Measurements from ENCODE around the gene SACM1L. TPM values are rescaled to one million over a fixed set of nuclear protein-coding genes. Genes with fewer than 3 reads are reported as not detected.
"Not testable (repeated sequence)": the region's sequence is repeated elsewhere in the genome, so short reads cannot be mapped to it uniquely, and the experiment has no call there.

SACM1L gene
- total RNA-seq, 1 donor = 28.6 TPM

- no peak overlapping the region for H3K27ac ChIP-seq (ENCODE audit: low read depth, low read length)
- H3K4me1 ChIP-seq (ENCODE audit: insufficient read depth, low read length) = no peaks in the 10 kb centered on the region
- no peak overlapping the region for H3K4me3 ChIP-seq (ENCODE audit: insufficient read depth, low read length)
- no peaks in the 10 kb centered on the region for H3K9me3 ChIP-seq (ENCODE audit: low read depth, low read length)
- H3K4me2 ChIP-seq (ENCODE audit: insufficient read depth, low read length) = no peak overlapping the region
- no peaks in the 10 kb centered on the region for H3K79me2 ChIP-seq (ENCODE audit: insufficient read depth, low read length)
- H2AFZ ChIP-seq (ENCODE audit: low read length) = no peak overlapping the region
- no peak for TF ChIP-seq CTCF (IDR thresholded peaks at IDR 0.05; ENCODE audit: extremely low read depth, low read depth, low read length)
- no peaks in the 10 kb centered on the region for H3K36me3 ChIP-seq (ENCODE audit: insufficient read depth, low read length)
- no peak for DNase-seq (ENCODE audit: insufficient read length, low spot score, missing footprints)
- peaks cover 3% of the 10 kb centered on the region for H4K20me1 ChIP-seq (ENCODE audit: insufficient read depth, low read length)
- H3K27me3 ChIP-seq (ENCODE audit: insufficient read depth, low read length) = no peaks in the 10 kb centered on the region
Observed at GRCh38 chr3:45751537-45752242, 62.5 kb downstream of the SACM1L start.

- no peaks in the 10 kb centered on the region for H4K20me1 ChIP-seq (ENCODE audit: insufficient read depth, low read length)
- no peaks in the 10 kb centered on the region for H3K36me3 ChIP-seq (ENCODE audit: insufficient read depth, low read length)
- no peak overlapping the region for H3K4me3 ChIP-seq (ENCODE audit: insufficient read depth, low read length)
- H3K4me1 ChIP-seq (ENCODE audit: insufficient read depth, low read length) = no peaks in the 10 kb centered on the region
- H3K4me2 ChIP-seq (ENCODE audit: insufficient read depth, low read length) = no peak overlapping the region
- no peak overlapping the region for H2AFZ ChIP-seq (ENCODE audit: low read length)
- no peaks in the 10 kb centered on the region for H3K27me3 ChIP-seq (ENCODE audit: insufficient read depth, low read length)
- TF ChIP-seq CTCF (IDR thresholded peaks at IDR 0.05; ENCODE audit: extremely low read depth, low read depth, low read length) = no peak
- no peaks in the 10 kb centered on the region for H3K9me3 ChIP-seq (ENCODE audit: low read depth, low read length)
- H3K79me2 ChIP-seq (ENCODE audit: insufficient read depth, low read length) = no peaks in the 10 kb centered on the region
- H3K27ac ChIP-seq (ENCODE audit: low read depth, low read length) = no peak overlapping the region
- no peak for DNase-seq (ENCODE audit: insufficient read length, low spot score, missing footprints)
Observed at GRCh38 chr3:45753095-45753494, 63.9 kb downstream of the SACM1L start.

GRCh38 chr3:45754461-45754860 is 65.3 kb downstream of the SACM1L start:
- peaks cover 2% of the 10 kb centered on the region for H3K27me3 ChIP-seq (ENCODE audit: insufficient read depth, low read length)
- no peaks in the 10 kb centered on the region for H3K79me2 ChIP-seq (ENCODE audit: insufficient read depth, low read length)
- no peaks in the 10 kb centered on the region for H3K4me1 ChIP-seq (ENCODE audit: insufficient read depth, low read length)
- H2AFZ ChIP-seq (ENCODE audit: low read length) = no peak overlapping the region
- no peak overlapping the region for H3K27ac ChIP-seq (ENCODE audit: low read depth, low read length)
- H4K20me1 ChIP-seq (ENCODE audit: insufficient read depth, low read length) = no peaks in the 10 kb centered on the region
- no peaks in the 10 kb centered on the region for H3K36me3 ChIP-seq (ENCODE audit: insufficient read depth, low read length)
- H3K9me3 ChIP-seq (ENCODE audit: low read depth, low read length) = no peaks in the 10 kb centered on the region
- H3K4me3 ChIP-seq (ENCODE audit: insufficient read depth, low read length) = no peak overlapping the region
- no peak for DNase-seq (ENCODE audit: insufficient read length, low spot score, missing footprints)
- H3K4me2 ChIP-seq (ENCODE audit: insufficient read depth, low read length) = no peak overlapping the region
- TF ChIP-seq CTCF (IDR thresholded peaks at IDR 0.05; ENCODE audit: extremely low read depth, low read depth, low read length) = no peak

- no peak for TF ChIP-seq CTCF (IDR thresholded peaks at IDR 0.05; ENCODE audit: extremely low read depth, low read depth, low read length)
- H4K20me1 ChIP-seq (ENCODE audit: insufficient read depth, low read length) = no peaks in the 10 kb centered on the region
- no peak overlapping the region for H3K4me3 ChIP-seq (ENCODE audit: insufficient read depth, low read length)
- no peaks in the 10 kb centered on the region for H3K4me1 ChIP-seq (ENCODE audit: insufficient read depth, low read length)
- H3K4me2 ChIP-seq (ENCODE audit: insufficient read depth, low read length) = no peak overlapping the region
- no peaks in the 10 kb centered on the region for H3K9me3 ChIP-seq (ENCODE audit: low read depth, low read length)
- H3K79me2 ChIP-seq (ENCODE audit: insufficient read depth, low read length) = no peaks in the 10 kb centered on the region
- no peak for DNase-seq (ENCODE audit: insufficient read length, low spot score, missing footprints)
- H3K36me3 ChIP-seq (ENCODE audit: insufficient read depth, low read length) = no peaks in the 10 kb centered on the region
- H2AFZ ChIP-seq (ENCODE audit: low read length) = no peak overlapping the region
- H3K27me3 ChIP-seq (ENCODE audit: insufficient read depth, low read length) = peaks cover 9% of the 10 kb centered on the region
- H3K27ac ChIP-seq (ENCODE audit: low read depth, low read length) = no peak overlapping the region
Observed at GRCh38 chr3:45756055-45756454, 66.9 kb downstream of the SACM1L start.

GRCh38 chr3:45757141-45757540 is 67.9 kb downstream of the SACM1L start:
- H3K4me2 ChIP-seq (ENCODE audit: insufficient read depth, low read length); H3K27ac ChIP-seq (ENCODE audit: low read depth, low read length); H3K4me1 ChIP-seq (ENCODE audit: insufficient read depth, low read length); H3K27me3 ChIP-seq (ENCODE audit: insufficient read depth, low read length); H3K4me3 ChIP-seq (ENCODE audit: insufficient read depth, low read length); H3K79me2 ChIP-seq (ENCODE audit: insufficient read depth, low read length); H2AFZ ChIP-seq (ENCODE audit: low read length); DNase-seq (ENCODE audit: insufficient read length, low spot score, missing footprints); H4K20me1 ChIP-seq (ENCODE audit: insufficient read depth, low read length); H3K9me3 ChIP-seq (ENCODE audit: low read depth, low read length); H3K36me3 ChIP-seq (ENCODE audit: insufficient read depth, low read length): not testable (repeated sequence)

All from osteoblast (primary cell).